Prostate gland (tissue), 2 donors: ENCODE measurements around the gene CREB5.

Experiments used
- CTCF ChIP-seq, 4 experiments: fragments of 200-600 bp in 2 of 4; fragments of 450-650 bp in 2 of 4; sonication (generic) in 2 of 4; IDR thresholded peaks; 1 replicate in 3 of 4; 2 replicates in 1 of 4; pipeline ENCODE4 v1.5.1; 2016 to 2019; ENCODE audit warnings: antibody characterized with exemption in 4 of 4, mild to moderate bottlenecking in 2 of 4, moderate library complexity in 2 of 4
- POLR2A ChIP-seq: fragments of 450-650 bp; IDR thresholded peaks from one replicate; pipeline ENCODE4 v1.6.1; 2016; ENCODE audit warnings: antibody characterized with exemption, mild to moderate bottlenecking
- POLR2AphosphoS5 ChIP-seq: sonication (generic); formaldehyde crosslinking; IDR thresholded peaks from one replicate; pipeline ENCODE4 v1.6.1; 2017; ENCODE audit warnings: antibody characterized with exemption

DNA sequence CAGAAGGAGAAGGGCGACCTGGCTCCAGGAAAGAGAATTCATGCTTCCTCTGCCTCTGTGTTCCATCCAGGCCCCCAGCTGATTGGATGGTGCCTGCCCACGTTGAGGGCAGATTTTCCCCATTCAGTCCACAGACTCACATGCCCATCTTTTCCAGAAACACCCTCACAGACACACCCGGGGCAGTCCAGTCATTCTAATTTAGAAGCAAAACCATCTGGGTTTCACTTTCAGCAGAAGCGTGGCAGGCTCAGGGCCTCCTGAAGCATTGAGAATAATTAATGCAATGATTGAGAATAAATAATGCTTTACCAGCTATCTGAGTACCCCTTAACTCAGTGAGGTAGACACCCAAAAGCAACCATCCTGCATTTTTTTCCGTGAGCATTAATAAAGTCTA lies 30.2 kb upstream of the CREB5 start:
- TF ChIP-seq CTCF (IDR thresholded peaks at IDR 0.05) (no peak), POLR2AphosphoS5 (no peak), POLR2A (no peak)
